Tibial artery (tissue), 4 donors: Measurements from ENCODE around the gene RCHY1.
A peak's percentile ranks its signal among the peaks of the same experiment; 100 is the strongest.

ENCODE experiments used
- DNase-seq, 2 donors: peaks; one replicate each; pipeline ENCODE4 v3.0.0-alpha.2; 2019
- H3K27ac ChIP-seq, 2 donors: fragments of 200-600 bp; sonication (generic) in 1 of 2; 1 replicate in 1 of 2; 2 replicates in 1 of 2; pipeline ENCODE4 v1.5.1; 2018 to 2019; ENCODE audit warnings: mild to moderate bottlenecking in 1 of 2
- H3K27me3 ChIP-seq, 2 donors: fragments of 200-600 bp; sonication (generic) in 1 of 2; one replicate each; pipeline versions ENCODE4 v1.5.1 to v1.6.0; 2016 to 2019
- H3K36me3 ChIP-seq, 3 donors: fragments of 200-600 bp; sonication (generic) in 2 of 3; one replicate each; pipeline ENCODE4 v1.5.1; 2016 to 2019; ENCODE audit warnings: mild to moderate bottlenecking in 2 of 3
- H3K4me1 ChIP-seq, 4 donors: fragments of 200-600 bp; sonication (generic) in 2 of 4; 1 replicate in 3 of 4; 2 replicates in 1 of 4; pipeline ENCODE4 v1.5.1; 2016 to 2019
- H3K4me3 ChIP-seq, 2 donors: fragments of 200-600 bp; sonication (generic) in 1 of 2; 1 replicate in 1 of 2; 2 replicates in 1 of 2; pipeline ENCODE4 v1.5.1; 2018 to 2019; ENCODE audit warnings: mild to moderate bottlenecking in 2 of 2
- H3K9me3 ChIP-seq, 3 donors: fragments of 200-600 bp; sonication (generic) in 1 of 3; one replicate each; pipeline ENCODE4 v1.5.1; 2016 to 2019
- CTCF ChIP-seq, 2 experiments: fragments of 200-600 bp in 1 of 2; fragments of 450-650 bp in 1 of 2; IDR thresholded peaks; one replicate each; pipeline ENCODE4 v1.5.1; 2017 to 2019; ENCODE audit warnings: antibody characterized with exemption in 2 of 2, mild to moderate bottlenecking in 1 of 2, moderate library complexity in 1 of 2
- intact Hi-C: fragments of 100-400 bp; cut with DNase I; formaldehyde crosslinking; loops from one replicate; pipeline ENCODE4 v1.15.0; 2023; ENCODE audit warnings: low total_unique reads

The RCHY1 gene

GRCh38 chr4:75514131-75514948 is at the start of gene RCHY1, which contains the start of gene THAP6:
TSS of gene RCHY1 (minus strand) at chr4:75514403. CDS start at chr4:75514286, 117 bp downstream.
TSS of gene THAP6 (plus strand) at chr4:75514473. CDS start at chr4:75515453, 980 bp downstream.
- intact Hi-C loops = loop anchor here (2.0 kb wide), 1 partner anchor 580 kb away; no protein-coding TSS in a partner anchor
- Histone ChIP-seq H3K27me3 (no peaks in the 10 kb centered on the region), H3K36me3 (peaks cover 10 to 21% (median 11%) of the 10 kb centered on the region in 3 donors), H3K9me3 (no peaks in the 10 kb centered on the region), H3K4me3 (peak within 1 kb of the TSS; percentile 63 to 93), H3K4me1 (peaks cover 0 to 54% (median 27%) of the 10 kb centered on the region in 4 donors), H3K27ac (peak within 1 kb of the TSS; percentile 91 to 98)
- TF ChIP-seq CTCF (IDR thresholded peaks at IDR 0.05) = peak in 1 of 2 experiments; percentile 36
- DNase-seq = peak; percentile 97

- Histone ChIP-seq H3K36me3 (no peaks in the 10 kb centered on the region), H3K27me3 (no peaks in the 10 kb centered on the region), H3K9me3 (no peaks in the 10 kb centered on the region), H3K27ac (no peak overlapping the region), H3K4me3 (no peak overlapping the region), H3K4me1 (no peaks in the 10 kb centered on the region)
- TF ChIP-seq CTCF (IDR thresholded peaks at IDR 0.05) = no peak
- intact Hi-C loops = no loop called here
- DNase-seq = no peak
Measured at GRCh38 chr4:75561789-75562188, 47.6 kb upstream of the RCHY1 start.

DNA sequence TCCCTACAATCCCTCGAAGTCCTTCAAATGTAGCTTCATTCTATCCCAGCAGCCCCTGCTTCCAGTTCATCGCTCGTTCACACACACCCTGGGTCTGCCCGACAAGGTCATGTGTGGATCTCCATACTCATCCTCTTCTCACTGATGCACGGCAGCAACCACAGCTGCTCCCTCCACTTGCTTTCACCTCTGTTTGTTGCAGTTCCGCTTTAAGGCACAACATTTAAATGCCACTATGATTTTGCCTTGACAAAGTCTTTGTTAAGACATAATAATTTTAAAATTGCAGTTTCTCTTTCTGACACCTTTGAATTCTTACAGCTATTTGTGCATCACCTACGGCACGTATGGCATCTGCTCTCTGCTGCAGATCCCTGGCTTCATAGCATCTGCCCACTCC is 43.5 kb upstream of the RCHY1 start:
- no peak for DNase-seq
- H3K36me3 ChIP-seq = no peaks in the 10 kb centered on the region
- intact Hi-C loops = no loop called here

DNA sequence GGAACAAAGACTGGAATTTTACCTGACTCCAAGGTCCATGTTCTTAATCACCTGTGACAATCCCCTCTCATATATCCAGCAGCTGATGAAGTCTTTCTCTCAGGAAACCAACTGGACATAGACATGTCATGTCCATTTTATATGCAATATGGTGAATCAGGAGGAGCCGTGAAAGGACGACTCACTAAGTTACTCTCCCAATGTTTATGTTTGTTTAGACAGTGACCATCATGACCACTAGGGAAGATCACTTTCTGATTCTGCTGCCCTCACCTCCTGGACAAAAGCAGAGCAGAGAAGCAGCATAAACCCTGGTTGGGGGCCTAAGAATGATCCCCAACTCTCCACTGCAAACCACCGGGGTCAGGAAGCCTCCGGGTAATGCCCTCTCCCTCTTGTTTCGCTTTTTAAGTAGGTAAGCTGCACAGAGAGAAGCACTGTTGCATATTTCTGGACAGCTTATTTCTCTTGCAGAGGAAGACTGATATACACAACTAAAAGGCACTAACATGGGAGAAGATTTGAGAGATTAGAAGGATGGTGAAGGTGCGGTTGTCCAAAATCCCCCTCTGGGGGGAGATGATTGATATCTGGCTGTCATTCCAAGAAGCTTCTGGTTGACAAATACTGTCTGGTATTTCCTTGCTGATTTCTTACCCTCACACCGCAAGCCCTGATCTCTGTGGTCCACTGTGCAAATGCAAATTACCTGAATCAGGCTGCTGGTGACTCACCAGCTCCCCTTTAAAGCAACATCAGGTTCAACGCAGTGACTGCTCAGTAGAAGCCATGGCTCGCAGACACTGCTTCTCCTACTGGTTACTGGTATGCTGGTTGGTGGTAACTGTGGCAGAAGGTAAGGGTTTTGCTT is 41.3 kb upstream of the RCHY1 start, which contains the start of gene ODAPH:
TSS of gene ODAPH (plus strand) at position 773 of the 871 bp plus-strand sequence. CDS start at position 790, 17 bp downstream.
- Histone ChIP-seq H3K27ac (no peak within 1 kb of the TSS), H3K4me3 (no peak within 1 kb of the TSS), H3K9me3 (no peaks in the 10 kb centered on the region), H3K4me1 (no peaks in the 10 kb centered on the region), H3K27me3 (peaks cover 0 to 5% of the 10 kb centered on the region in 2 donors), H3K36me3 (no peaks in the 10 kb centered on the region)
- no peak for DNase-seq
- intact Hi-C loops = no loop called here
- TF ChIP-seq CTCF (IDR thresholded peaks at IDR 0.05) = no peak

More for the DNA sequence above, 43.5 kb upstream of the RCHY1 start:
- Histone ChIP-seq H3K9me3 (no peaks in the 10 kb centered on the region), H3K4me1 (no peaks in the 10 kb centered on the region), H3K4me3 (no peak overlapping the region), H3K27ac (no peak overlapping the region), H3K27me3 (peaks cover 0 to 5% of the 10 kb centered on the region in 2 donors)
- no peak for TF ChIP-seq CTCF (IDR thresholded peaks at IDR 0.05)

DNA sequence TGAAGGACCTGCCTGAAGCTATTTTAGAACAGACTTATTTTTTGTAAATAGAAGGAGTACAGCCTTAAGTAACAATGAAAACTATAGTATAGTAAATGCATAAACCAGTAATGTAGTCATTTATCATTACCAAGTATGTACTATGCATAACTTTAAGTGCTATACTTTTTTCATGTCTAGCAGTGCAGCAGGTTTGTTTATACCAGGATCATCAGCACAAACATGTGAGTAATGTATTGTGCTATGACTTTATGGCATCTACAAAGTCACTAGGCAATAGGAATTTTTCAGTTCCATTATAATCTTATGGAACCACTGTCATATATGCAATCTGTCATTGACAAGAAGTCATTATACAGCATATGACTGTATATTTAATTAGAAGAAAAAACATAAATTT is 38.2 kb upstream of the RCHY1 start:
- Histone ChIP-seq H3K36me3 (no peaks in the 10 kb centered on the region), H3K4me1 (no peaks in the 10 kb centered on the region), H3K27ac (no peak overlapping the region), H3K9me3 (no peaks in the 10 kb centered on the region), H3K27me3 (peaks cover 0 to 5% of the 10 kb centered on the region in 2 donors), H3K4me3 (no peak overlapping the region)
- intact Hi-C loops = no loop called here
- DNase-seq = no peak
- TF ChIP-seq CTCF (IDR thresholded peaks at IDR 0.05) = no peak
